GM12891 (cell line): ENCODE results near the gene TLE3.

Experiments
- DNase-seq: peaks from one replicate; pipeline ENCODE4 v3.0.0; 2011; ENCODE audit warnings: low spot score; ENCODE audit not compliant: insufficient read length
- FAIRE-seq: peaks from 2 replicates; lab custom pipeline; 2011; peaks lifted over from hg19 to GRCh38; lab: Jason Lieb, UNC
- PAX5 ChIP-seq: IDR thresholded peaks from 2 replicates; pipeline ENCODE4 v1.6.1; 2011; ENCODE audit warnings: low read length, moderate library complexity, mild to moderate bottlenecking; ENCODE audit not compliant: insufficient read depth, severe bottlenecking
- POLR2A ChIP-seq: IDR thresholded peaks from 2 replicates; pipeline ENCODE4 v1.6.1; 2011; ENCODE audit warnings: low read depth, low read length, control low read depth
- POLR2AphosphoS5 ChIP-seq: IDR thresholded peaks from 2 replicates; pipeline ENCODE4 v1.6.1; 2011; ENCODE audit warnings: low read depth, low read length, control low read depth
- POU2F2 ChIP-seq: IDR thresholded peaks from 2 replicates; pipeline ENCODE4 v1.6.1; 2011; ENCODE audit warnings: low read depth, mild to moderate bottlenecking, control low read depth, low read length, moderate library complexity
- SPI1 ChIP-seq: IDR thresholded peaks from 2 replicates; pipeline ENCODE4 v1.6.1; 2011; ENCODE audit warnings: low read depth, low read length, control low read depth
- TAF1 ChIP-seq: IDR thresholded peaks from 2 replicates; pipeline ENCODE4 v1.6.1; 2011; ENCODE audit warnings: low read depth, low read length, control low read depth

The TLE3 gene

GRCh38 chr15:70024521-70024920, 73.2 kb downstream of the TLE3 start:
- DNase-seq (no peak), FAIRE-seq (no peak)
- TF ChIP-seq POU2F2 (no peak), PAX5 (no peak), POLR2A (no peak), SPI1 (no peak), POLR2AphosphoS5 (no peak), TAF1 (no peak)

GRCh38 chr15:70023769-70024491, 73.8 kb downstream of the TLE3 start:
- no peak for TF ChIP-seq TAF1
- no peak for TF ChIP-seq SPI1
- TF ChIP-seq POLR2A: no peak
- TF ChIP-seq POU2F2: no peak
- TF ChIP-seq PAX5: no peak
- no peak for TF ChIP-seq POLR2AphosphoS5
- FAIRE-seq: no peak
- no peak for DNase-seq

DNA sequence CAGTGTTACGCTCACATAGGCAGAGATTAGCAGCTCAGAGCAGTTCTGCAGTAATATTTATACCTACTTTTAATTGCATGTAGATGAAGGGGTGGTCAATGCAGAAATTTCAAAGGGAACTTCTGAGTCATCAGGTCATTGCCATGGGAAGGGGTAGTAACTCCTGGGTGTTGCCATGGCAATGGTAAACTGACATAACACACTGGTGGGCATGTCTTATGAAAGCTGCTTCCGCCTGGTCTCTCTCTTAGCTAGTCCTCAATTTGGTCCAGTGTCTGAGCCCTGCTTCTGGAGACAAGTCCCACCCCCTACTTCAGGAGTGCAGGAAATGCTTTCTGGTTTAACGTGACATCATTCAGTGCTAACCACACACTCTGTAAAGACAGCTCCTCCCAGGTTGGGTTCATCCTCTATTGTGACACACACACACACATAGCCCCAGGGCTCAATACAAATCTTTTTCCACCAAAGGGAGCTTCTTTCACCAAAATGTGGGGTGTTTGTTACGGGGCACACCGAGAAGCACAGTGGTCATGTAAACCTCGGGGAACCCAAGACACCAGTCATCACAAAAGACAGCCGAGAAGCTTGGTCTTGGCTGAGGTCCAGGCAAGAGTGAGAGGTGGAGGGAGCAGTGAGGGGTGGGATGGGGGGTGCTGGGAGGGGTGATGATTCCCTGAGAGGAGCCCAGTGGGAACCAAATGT, 74.5 kb downstream of the TLE3 start:
- FAIRE-seq (peak; percentile 97), DNase-seq (peak; percentile 51)
- TF ChIP-seq POLR2A: no peak

DNA sequence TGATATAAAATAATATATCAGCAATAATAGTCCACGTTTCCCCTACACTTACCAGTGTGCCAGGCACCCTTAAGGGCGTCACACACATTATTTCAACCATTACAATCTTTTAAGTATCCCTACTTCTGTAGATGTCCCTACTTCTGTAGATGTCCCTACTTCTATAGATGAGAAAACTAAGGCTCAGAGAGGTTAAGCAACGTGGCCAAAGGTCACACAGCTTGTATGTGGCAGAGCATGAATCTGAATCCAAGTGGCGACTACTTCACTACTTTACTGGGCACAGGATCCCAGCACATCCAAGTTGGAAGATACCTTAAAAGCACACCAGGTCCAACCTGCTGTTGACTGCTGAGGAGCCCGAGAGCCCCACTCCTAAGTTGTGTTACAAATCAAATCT, 77.5 kb downstream of the TLE3 start:
- FAIRE-seq (no peak), DNase-seq (no peak)
- TF ChIP-seq SPI1: no peak
- no peak for TF ChIP-seq POLR2AphosphoS5
- no peak for TF ChIP-seq PAX5
- no peak for TF ChIP-seq POU2F2
- no peak for TF ChIP-seq TAF1
- TF ChIP-seq POLR2A: no peak

GRCh38 chr15:70018646-70019600, 78.8 kb downstream of the TLE3 start:
- no peak for TF ChIP-seq POLR2A
- TF ChIP-seq SPI1: peak; percentile 82
- no peak for TF ChIP-seq POU2F2
- DNase-seq: no peak
- FAIRE-seq: peak; percentile 77

GRCh38 chr15:70017801-70018200, 79.9 kb downstream of the TLE3 start:
- DNase-seq (no peak), FAIRE-seq (peak; percentile 81)
- no peak for TF ChIP-seq POU2F2
- no peak for TF ChIP-seq POLR2AphosphoS5
- TF ChIP-seq TAF1: no peak
- TF ChIP-seq POLR2A: no peak
- no peak for TF ChIP-seq PAX5
- TF ChIP-seq SPI1: no peak

DNA sequence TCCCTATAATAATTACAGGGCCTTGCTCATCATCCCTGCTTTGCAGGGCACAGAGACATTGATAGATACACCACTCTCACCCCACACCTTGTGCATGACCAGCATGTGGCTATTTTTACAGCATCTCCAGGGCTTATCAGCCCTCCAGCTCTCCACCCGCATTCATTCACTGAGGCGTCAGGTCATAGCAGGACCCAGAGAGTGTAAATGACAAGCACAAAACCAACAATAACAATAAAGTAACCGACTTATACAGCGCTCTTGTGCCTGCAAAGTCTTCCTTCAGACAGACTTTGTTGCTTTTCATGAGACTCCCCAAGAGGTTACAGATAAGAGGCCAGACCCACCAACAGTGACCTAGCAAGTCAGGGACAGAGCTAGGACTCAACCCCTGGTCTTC, 80.7 kb downstream of the TLE3 start:
- DNase-seq: no peak
- TF ChIP-seq POU2F2: no peak
- TF ChIP-seq TAF1: no peak
- no peak for TF ChIP-seq SPI1

GRCh38 chr15:70016511-70016994, 81.2 kb downstream of the TLE3 start:
- peak; percentile 85 for FAIRE-seq
- TF ChIP-seq PAX5 (no peak), SPI1 (peak; percentile 41; the same call in 1 of the 2 replicates)
- DNase-seq: no peak

More for the DNA sequence above, 80.7 kb downstream of the TLE3 start:
- FAIRE-seq: peak; percentile 9

DNA sequence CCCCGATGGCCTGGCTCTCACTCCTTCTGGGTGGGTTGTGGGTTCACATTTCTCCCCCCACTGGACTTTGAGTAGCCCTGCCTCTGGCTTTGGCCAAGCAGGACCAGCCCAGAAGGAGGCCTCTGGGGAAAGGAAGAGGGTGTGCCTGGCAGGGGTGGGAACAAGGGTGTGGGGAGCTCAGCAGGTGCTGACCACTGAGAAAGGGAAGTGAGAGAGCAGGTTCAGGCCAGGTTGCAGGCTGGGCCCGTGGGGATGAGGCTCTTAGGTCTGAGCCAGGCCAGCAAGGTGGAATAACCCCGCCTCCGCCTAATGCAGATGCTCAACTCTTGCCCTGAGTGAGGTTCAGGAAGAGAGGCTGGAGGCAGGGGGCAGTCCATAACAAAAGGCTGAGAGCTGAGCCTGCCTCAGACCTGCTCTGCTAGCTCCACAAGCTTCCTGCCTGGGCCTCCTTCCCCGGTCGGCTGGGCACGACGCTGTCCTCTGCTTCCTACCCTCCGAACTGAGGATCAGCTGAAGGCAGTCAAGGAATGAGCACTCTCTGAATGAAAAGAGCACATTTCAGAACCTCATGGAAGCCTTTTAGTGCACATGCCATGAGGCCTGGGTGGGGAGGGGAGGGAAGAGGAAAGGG, 82.7 kb downstream of the TLE3 start:
- DNase-seq (peak; percentile 84), FAIRE-seq (peak; percentile 99)
- TF ChIP-seq POLR2AphosphoS5: 0 out of 2 replicates have a peak, but pooled peaks have one; percentile 58
- TF ChIP-seq POU2F2: peak; percentile 69
- TF ChIP-seq TAF1: 0 out of 2 replicates have a peak, but pooled peaks have one; percentile 48
- peak; percentile 71 for TF ChIP-seq PAX5
- peak; percentile 97 for TF ChIP-seq SPI1
- TF ChIP-seq POLR2A: no peak
